MCF 10A (cell line): ENCODE measurements around the gene AFDN. TPM values are rescaled to one million over a fixed set of nuclear protein-coding genes. Genes with fewer than 3 reads are reported as not detected.

Source experiments
- BruUV-seq: library from RNA; stranded (reverse); fragments of 400-500 nt; replicated peaks from 2 replicates; lab custom pipeline; 2021; lab: Mats Ljungman, UMichigan
- CTCF ChIA-PET: fragments of 300-600 bp; sonication (Branson Sonifier 250); formaldehyde crosslinking; extraction: SDS; loops from one replicate; lab custom pipeline; 2021; ENCODE audit warnings: antibody characterized with exemption, inconsistent platforms; lab: Yijun Ruan, JAX
- POLR2A ChIA-PET: fragments of 300-600, 350-650 bp; sonication (Branson Sonifier 250); formaldehyde crosslinking; extraction: SDS; loops from one replicate; lab custom pipeline; 2020; ENCODE audit warnings: antibody characterized with exemption, inconsistent platforms; lab: Yijun Ruan, JAX
- DNase-seq: peaks from one replicate; pipeline ENCODE4 v3.0.0-alpha.2; 2018; ENCODE audit not compliant: unreplicated experiment
- H3K27ac Mint-ChIP-seq: one replicate; pipeline ENCODE4 v1.8.0; 2022; ENCODE audit warnings: mild to moderate bottlenecking, low read depth, mixed read lengths; ENCODE audit not compliant: unreplicated experiment
- H3K27me3 Mint-ChIP-seq: one replicate; pipeline ENCODE4 v1.8.0; 2022; ENCODE audit warnings: mixed read lengths; ENCODE audit not compliant: insufficient read depth, unreplicated experiment
- H3K36me3 Mint-ChIP-seq: one replicate; pipeline ENCODE4 v1.8.0; 2022; ENCODE audit warnings: mild to moderate bottlenecking, moderate library complexity, mixed read lengths; ENCODE audit not compliant: insufficient read depth, unreplicated experiment
- H3K4me1 Mint-ChIP-seq: one replicate; pipeline ENCODE4 v1.8.0; 2022; ENCODE audit warnings: mixed read lengths; ENCODE audit not compliant: insufficient read depth, unreplicated experiment
- H3K4me3 Mint-ChIP-seq: one replicate; pipeline ENCODE4 v1.8.0; 2022; ENCODE audit warnings: mild to moderate bottlenecking, moderate library complexity, mixed read lengths; ENCODE audit not compliant: unreplicated experiment
- H3K9me3 Mint-ChIP-seq: one replicate; pipeline ENCODE4 v1.8.0; 2022; ENCODE audit warnings: mixed read lengths; ENCODE audit not compliant: unreplicated experiment
- CTCF ChIP-seq: fragments of 200-600 bp; IDR thresholded peaks from one replicate; pipeline ENCODE4 v1.8.0; 2022; ENCODE audit warnings: antibody characterized with exemption, mild to moderate bottlenecking; ENCODE audit not compliant: unreplicated experiment
- intact Hi-C: fragments of 100-400 bp; cut with micrococcal nuclease; formaldehyde crosslinking; loops from 2 replicates; pipeline ENCODE4 v1.14.1; 2022
- total RNA-seq: library from RNA; stranded (reverse); gene quantifications from 2 replicates; pipeline ENCODE4 v1.2.3, GENCODE V29; 2022

The AFDN gene
- total RNA-seq, 1 experiment from 2014 or later = 115 TPM

- Mint-ChIP-seq H3K27me3 (no peaks in the 10 kb centered on the region), H3K27ac (no peak overlapping the region), H3K4me3 (no peak overlapping the region), H3K4me1 (no peaks in the 10 kb centered on the region), H3K9me3 (no peaks in the 10 kb centered on the region), H3K36me3 (peaks cover 71% of the 10 kb centered on the region)
- no TSS peak for BruUV-seq
- intact Hi-C loops = no loop called here
- CTCF ChIA-PET = interaction anchor here (0.7 kb wide), 1 partner anchor 10 kb away, joined by 3 read pairs; no protein-coding TSS in a partner anchor
- TF ChIP-seq CTCF = no peak
- no peak for DNase-seq
- POLR2A ChIA-PET = interaction anchor here (1.7 kb wide), 1 partner anchor 22 kb away, joined by 3 read pairs; no protein-coding TSS in a partner anchor
These were observed 119.3 kb downstream of the AFDN start for GRCh38 chr6:167946007-167946406.

- H3K36me3 Mint-ChIP-seq = peaks cover 77% of the 10 kb centered on the region
- no TSS peak for BruUV-seq
- H3K27me3 Mint-ChIP-seq = no peaks in the 10 kb centered on the region
- TF ChIP-seq CTCF = no peak
- no peaks in the 10 kb centered on the region for H3K4me1 Mint-ChIP-seq
- CTCF ChIA-PET = interaction anchor here (0.7 kb wide), 1 partner anchor 10 kb away, joined by 3 read pairs; no protein-coding TSS in a partner anchor
- DNase-seq = no peak
- H3K27ac Mint-ChIP-seq = no peak overlapping the region
- intact Hi-C loops = no loop called here
- no peak overlapping the region for H3K4me3 Mint-ChIP-seq
- no peaks in the 10 kb centered on the region for H3K9me3 Mint-ChIP-seq
- POLR2A ChIA-PET = interaction anchor here (1.7 kb wide), 1 partner anchor 21 kb away, joined by 3 read pairs; no protein-coding TSS in a partner anchor
These were observed 119.9 kb downstream of the AFDN start for GRCh38 chr6:167946604-167947003.

- Mint-ChIP-seq H3K27me3 (no peaks in the 10 kb centered on the region), H3K4me1 (peaks cover 5% of the 10 kb centered on the region), H3K36me3 (peaks cover 82% of the 10 kb centered on the region), H3K27ac (no peak overlapping the region), H3K9me3 (no peaks in the 10 kb centered on the region), H3K4me3 (no peak overlapping the region)
- no peak for DNase-seq
- intact Hi-C loops = no loop called here
- no peak for TF ChIP-seq CTCF
- CTCF ChIA-PET = no interaction called here
- no TSS peak for BruUV-seq
- POLR2A ChIA-PET = no interaction called here
These were observed 121.0 kb downstream of the AFDN start for GRCh38 chr6:167947716-167948115.

- Mint-ChIP-seq H3K4me1 (peaks cover 5% of the 10 kb centered on the region), H3K4me3 (no peak overlapping the region), H3K27ac (no peak overlapping the region), H3K36me3 (peaks cover 77% of the 10 kb centered on the region), H3K27me3 (no peaks in the 10 kb centered on the region), H3K9me3 (no peaks in the 10 kb centered on the region)
- TF ChIP-seq CTCF = no peak
- intact Hi-C loops = no loop called here
- ChIA-PET POLR2A (no interaction called here), CTCF (interaction anchor here (0.6 kb wide), 1 partner anchor 169 kb away, joined by 3 read pairs; no protein-coding TSS in a partner anchor)
- DNase-seq = no peak
- no TSS peak for BruUV-seq
These were observed 122.0 kb downstream of the AFDN start for GRCh38 chr6:167948716-167949115.
